Right ventricle myocardium superior (tissue), 1 donor: ENCODE measurements around the gene FCHSD2. TPM values are rescaled to one million over a fixed set of nuclear protein-coding genes. Genes with fewer than 3 reads are reported as not detected.

Experiments used
- ATAC-seq: fragments of 200-7000 bp; cut with Tn5 transposase; one replicate; pipeline ENCODE4 v1.9.1; 2020; ENCODE audit warnings: mild to moderate bottlenecking; ENCODE audit not compliant: poor library complexity
- DNase-seq: peaks from one replicate; pipeline ENCODE4 v3.0.0-alpha.2; 2020
- intact Hi-C: fragments of 100-400 bp; cut with DNase I; formaldehyde crosslinking; loops from one replicate; pipeline ENCODE4 v1.11.2; 2022
- total RNA-seq: library from RNA; stranded (reverse); fragmentation: NEBNext Ultra II Directional; extraction: Animal tissue kit (Norgen Biotek cat#: 25700); gene quantifications from one replicate; pipeline ENCODE4 v1.2.1, GENCODE V29; 2021
- donor health status: DM: no; HTN: yes; CAD: no; lungs with severe emphysema.

Gene FCHSD2
- total RNA-seq, 1 donor from 2014 or later: 40.4 TPM

- ATAC-seq (peak; percentile 37), DNase-seq (no peak)
- intact Hi-C loops: loop anchor here (10.0 kb wide), 2 partner anchors 251 to 451 kb away; no protein-coding TSS in a partner anchor
These were observed 33.5 kb upstream of the FCHSD2 start for GRCh38 chr11:73175551-73176144.

GRCh38 chr11:73174495-73174791, 32.3 kb upstream of the FCHSD2 start:
- ATAC-seq: no peak
- intact Hi-C loops: loop anchor here (10.0 kb wide), 2 partner anchors 250 to 450 kb away; no protein-coding TSS in a partner anchor
- DNase-seq: no peak

- intact Hi-C loops: loop anchor here (10.0 kb wide), 2 partner anchors 249 to 449 kb away; no protein-coding TSS in a partner anchor
- DNase-seq: peak; percentile 86
- ATAC-seq: peak; percentile 72
These were observed 31.8 kb upstream of the FCHSD2 start for GRCh38 chr11:73173755-73174494.

GRCh38 chr11:73172992-73173656, 31.0 kb upstream of the FCHSD2 start:
- intact Hi-C loops: loop anchor here (10.0 kb wide), 2 partner anchors 248 to 448 kb away; no protein-coding TSS in a partner anchor
- DNase-seq (no peak), ATAC-seq (no peak)

- no peak for ATAC-seq
- DNase-seq: no peak
- intact Hi-C loops: loop anchor here (10.0 kb wide), 2 partner anchors 247 to 447 kb away; no protein-coding TSS in a partner anchor
These were observed 29.5 kb upstream of the FCHSD2 start for GRCh38 chr11:73171436-73172161.

GRCh38 chr11:73170140-73170539, 28.0 kb upstream of the FCHSD2 start:
- ATAC-seq (no peak), DNase-seq (no peak)
- intact Hi-C loops: loop anchor here (10.0 kb wide), 2 partner anchors 245 to 445 kb away; no protein-coding TSS in a partner anchor

- intact Hi-C loops: no loop called here
- no peak for DNase-seq
- ATAC-seq: peak; percentile 11
These were observed 26.9 kb upstream of the FCHSD2 start for GRCh38 chr11:73168925-73169579.

GRCh38 chr11:73167363-73167954, 25.3 kb upstream of the FCHSD2 start:
- DNase-seq (no peak), ATAC-seq (no peak)
- intact Hi-C loops: no loop called here

GRCh38 chr11:73164803-73165540, 22.9 kb upstream of the FCHSD2 start:
- intact Hi-C loops: no loop called here
- DNase-seq (no peak), ATAC-seq (no peak)

GRCh38 chr11:73163638-73164174, 21.6 kb upstream of the FCHSD2 start:
- intact Hi-C loops: no loop called here
- DNase-seq (no peak), ATAC-seq (no peak)

- intact Hi-C loops: no loop called here
- ATAC-seq: no peak
- no peak for DNase-seq
These were observed 20.1 kb upstream of the FCHSD2 start for GRCh38 chr11:73162196-73162740.

- ATAC-seq (no peak), DNase-seq (no peak)
- intact Hi-C loops: no loop called here
These were observed 18.1 kb upstream of the FCHSD2 start for GRCh38 chr11:73160005-73160760.

GRCh38 chr11:73159297-73159696, 17.2 kb upstream of the FCHSD2 start:
- DNase-seq: no peak
- intact Hi-C loops: no loop called here
- no peak for ATAC-seq

GRCh38 chr11:73158356-73159051, 16.4 kb upstream of the FCHSD2 start:
- peak; percentile 23 for ATAC-seq
- intact Hi-C loops: no loop called here

GRCh38 chr11:73157101-73158010, 15.2 kb upstream of the FCHSD2 start:
- ATAC-seq (peak; percentile 87), DNase-seq (peak; percentile 70)
- intact Hi-C loops: no loop called here

More at GRCh38 chr11:73158356-73159051, 16.4 kb upstream of the FCHSD2 start:
- DNase-seq: no peak
